ENCODE results near the gene FKBP4.

FKBP4 gene

GRCh38 chr12:2794736-2795289 is at the start of gene FKBP4:
TSS of gene FKBP4 (plus strand) at chr12:2794970. CDS start at chr12:2795140, 170 bp downstream.
- peak within 1 kb of the TSS; percentile 90 for H3K4me3 ChIP-seq (ENCODE audit: low read depth, low read length)
- TF ChIP-seq CTCF (IDR thresholded peaks at IDR 0.05; ENCODE audit: control insufficient read depth, extremely low read depth, insufficient read depth) = no peak

GRCh38 chr12:2745655-2746054 is 49.1 kb upstream of the FKBP4 start:
- no peak for TF ChIP-seq CTCF (IDR thresholded peaks at IDR 0.05; ENCODE audit: control insufficient read depth, extremely low read depth, insufficient read depth)
- no peak overlapping the region for H3K4me3 ChIP-seq (ENCODE audit: low read depth, low read length)
- no peak for DNase-seq (ENCODE audit: low read depth)

More at GRCh38 chr12:2794736-2795289, at the start of gene FKBP4:
- no peak for DNase-seq (ENCODE audit: low read depth)

GRCh38 chr12:2749580-2749979 is 45.2 kb upstream of the FKBP4 start:
- TF ChIP-seq CTCF (IDR thresholded peaks at IDR 0.05; ENCODE audit: control insufficient read depth, extremely low read depth, insufficient read depth) = no peak
- no peak for DNase-seq (ENCODE audit: low read depth)
- no peak overlapping the region for H3K4me3 ChIP-seq (ENCODE audit: low read depth, low read length)

GRCh38 chr12:2750185-2750584 is 44.6 kb upstream of the FKBP4 start:
- DNase-seq (ENCODE audit: low read depth) = no peak
- no peak overlapping the region for H3K4me3 ChIP-seq (ENCODE audit: low read depth, low read length)
- no peak for TF ChIP-seq CTCF (IDR thresholded peaks at IDR 0.05; ENCODE audit: control insufficient read depth, extremely low read depth, insufficient read depth)

GRCh38 chr12:2751230-2751629 is 43.5 kb upstream of the FKBP4 start:
- H3K4me3 ChIP-seq (ENCODE audit: low read depth, low read length) = no peak overlapping the region
- no peak for DNase-seq (ENCODE audit: low read depth)
- no peak for TF ChIP-seq CTCF (IDR thresholded peaks at IDR 0.05; ENCODE audit: control insufficient read depth, extremely low read depth, insufficient read depth)

GRCh38 chr12:2751686-2752085 is 43.1 kb upstream of the FKBP4 start:
- no peak for DNase-seq (ENCODE audit: low read depth)
- TF ChIP-seq CTCF (IDR thresholded peaks at IDR 0.05; ENCODE audit: control insufficient read depth, extremely low read depth, insufficient read depth) = no peak
- no peak overlapping the region for H3K4me3 ChIP-seq (ENCODE audit: low read depth, low read length)

GRCh38 chr12:2752676-2753371 is 41.9 kb upstream of the FKBP4 start:
- no peak for TF ChIP-seq CTCF (IDR thresholded peaks at IDR 0.05; ENCODE audit: control insufficient read depth, extremely low read depth, insufficient read depth)
- no peak for DNase-seq (ENCODE audit: low read depth)
- H3K4me3 ChIP-seq (ENCODE audit: low read depth, low read length) = no peak overlapping the region

Measured in LNCaP clone FGC (cell line).